ENCODE data around the gene CGRRF1.

Gene CGRRF1, protein sequence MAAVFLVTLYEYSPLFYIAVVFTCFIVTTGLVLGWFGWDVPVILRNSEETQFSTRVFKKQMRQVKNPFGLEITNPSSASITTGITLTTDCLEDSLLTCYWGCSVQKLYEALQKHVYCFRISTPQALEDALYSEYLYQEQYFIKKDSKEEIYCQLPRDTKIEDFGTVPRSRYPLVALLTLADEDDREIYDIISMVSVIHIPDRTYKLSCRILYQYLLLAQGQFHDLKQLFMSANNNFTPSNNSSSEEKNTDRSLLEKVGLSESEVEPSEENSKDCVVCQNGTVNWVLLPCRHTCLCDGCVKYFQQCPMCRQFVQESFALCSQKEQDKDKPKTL

DNA sequence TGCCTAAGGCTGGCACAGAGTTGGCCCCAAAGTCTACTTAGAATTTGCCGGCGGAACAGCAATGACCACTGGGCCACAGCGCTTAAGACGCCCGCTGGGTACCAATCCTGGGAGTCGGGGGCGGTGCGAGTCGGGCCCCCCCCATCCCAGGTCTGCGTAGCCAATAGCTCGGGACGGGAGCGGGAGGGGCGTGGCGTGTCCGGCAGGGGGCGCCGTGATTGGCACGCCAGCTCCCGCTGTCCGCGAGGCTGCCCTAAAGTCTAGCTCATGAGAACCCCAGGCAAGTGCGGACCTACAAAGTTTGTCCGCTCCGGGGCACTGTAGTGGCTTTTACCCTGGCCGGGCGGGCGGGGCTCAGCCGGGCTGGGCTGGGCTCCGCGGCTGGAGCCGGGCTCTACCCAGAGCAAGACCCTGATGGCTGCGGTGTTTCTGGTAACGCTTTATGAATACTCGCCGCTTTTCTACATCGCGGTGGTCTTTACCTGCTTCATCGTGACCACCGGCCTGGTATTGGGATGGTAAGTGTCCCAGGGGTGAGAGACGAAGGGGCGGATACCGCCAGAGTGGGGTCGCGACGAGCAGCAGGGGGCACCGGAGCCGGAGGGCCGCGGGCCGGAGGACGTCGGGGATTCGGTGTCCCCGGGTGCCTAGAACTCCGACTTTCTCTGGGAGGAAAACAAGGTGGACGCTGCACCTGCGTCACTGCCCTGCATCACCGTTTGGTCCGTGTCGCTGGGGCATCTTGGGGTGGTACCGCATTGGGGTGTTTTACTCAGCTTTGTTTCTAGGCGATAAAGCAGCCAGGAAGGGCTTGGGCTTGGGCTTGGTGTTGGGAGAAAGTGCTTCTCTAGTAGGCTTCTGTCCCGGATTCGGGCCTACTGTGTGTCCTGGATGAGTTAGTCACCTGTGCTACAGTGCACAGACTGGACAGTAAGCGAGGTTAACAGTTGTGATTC is at the start of gene CGRRF1:
CGRRF1 (plus strand) TSS at position 361 of the 956 bp plus-strand sequence; CDS start at position 415, 54 bp downstream.
- peak within 1 kb of the TSS; percentile 68 to 87 (median 84) for H3K9ac ChIP-seq
- peak within 1 kb of the TSS; percentile 79 to 99 (median 90) for H3K4me3 ChIP-seq
- H3K4me2 ChIP-seq: peak within 1 kb of the TSS; percentile 74 to 98 (median 92)
- H3K27me3 ChIP-seq: no peaks in the 10 kb centered on the region
- peaks cover 0 to 7% (median 5%) of the 10 kb centered on the region in 11 experiments; a peak in 17 of 22 replicates for H3K9me3 ChIP-seq (replicated peaks in 1 of 11)
- H4K20me1 ChIP-seq: peaks cover 0 to 18% (median 0%) of the 10 kb centered on the region in 11 experiments; a peak in 5 of 22 replicates
- peaks cover 11 to 27% (median 13%) of the 10 kb centered on the region in 10 experiments for H3K4me1 ChIP-seq
- H3K36me3 ChIP-seq: peaks cover 0 to 21% (median 5%) of the 10 kb centered on the region in 11 experiments; a peak in 14 of 22 replicates
- peak within 1 kb of the TSS; percentile 49 to 79 (median 67); a peak in 21 of 22 replicates for H3K27ac ChIP-seq
- TF ChIP-seq Cebpa-rat (IDR thresholded peaks at IDR 0.05): no peak

DNA sequence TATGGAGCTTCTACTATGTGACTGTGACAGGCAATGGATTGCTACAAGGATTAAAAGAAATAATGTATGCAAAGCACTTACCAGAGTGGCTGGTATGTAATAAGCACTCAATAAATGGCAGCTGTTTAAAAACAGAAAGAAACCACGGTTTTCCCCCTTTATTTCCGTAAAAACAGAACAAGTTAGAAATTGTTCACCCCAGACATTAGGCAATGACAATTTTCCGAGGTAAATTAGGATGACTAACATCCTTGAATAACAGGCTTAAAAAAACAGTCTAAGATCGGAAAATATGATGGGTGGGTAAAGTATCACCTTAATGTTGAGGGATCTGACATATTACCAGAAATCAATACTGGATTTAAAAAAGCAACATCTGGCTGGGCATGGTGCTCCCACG is 47.7 kb upstream of the CGRRF1 start:
- no peak for TF ChIP-seq Cebpa-rat (IDR thresholded peaks at IDR 0.05)
- Histone ChIP-seq H3K27ac (no peak overlapping the region), H3K27me3 (no peaks in the 10 kb centered on the region), H3K9me3 (replicated peaks in 1 of 11) (peaks cover 27 to 40% (median 33%) of the 10 kb centered on the region in 11 experiments), H4K20me1 (no peaks in the 10 kb centered on the region), H3K4me1 (peaks cover 0 to 4% (median 0%) of the 10 kb centered on the region in 10 experiments; a peak in 1 of 20 replicates), H3K9ac (no peak overlapping the region), H3K4me2 (no peak overlapping the region), H3K36me3 (peaks cover 0 to 13% (median 0%) of the 10 kb centered on the region in 11 experiments; a peak in 6 of 22 replicates), H3K4me3 (no peak overlapping the region)

DNA sequence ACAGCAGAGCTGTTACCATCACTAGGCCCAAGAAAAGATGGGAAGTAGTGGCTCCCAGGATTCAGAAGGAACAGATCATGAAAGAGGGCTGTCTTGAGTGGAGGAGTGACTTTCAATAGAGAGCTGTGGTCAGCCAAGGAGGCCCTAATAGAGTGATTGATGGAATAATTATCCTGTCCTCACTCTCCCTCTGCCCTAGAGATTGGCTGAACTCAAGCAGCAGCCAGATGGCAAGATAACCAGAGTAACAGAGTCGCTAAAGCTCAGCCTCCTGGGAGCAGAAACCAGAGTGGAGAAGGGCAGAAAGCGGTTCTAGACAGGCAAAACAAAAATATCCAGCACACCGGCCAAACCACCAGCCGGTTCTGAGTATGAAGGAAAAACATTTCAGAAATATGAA is 44.1 kb upstream of the CGRRF1 start:
- Histone ChIP-seq H3K4me1 (peaks cover 0 to 4% (median 0%) of the 10 kb centered on the region in 10 experiments; a peak in 1 of 20 replicates), H3K4me3 (no peak overlapping the region), H3K4me2 (no peak overlapping the region), H3K27me3 (no peaks in the 10 kb centered on the region), H4K20me1 (no peaks in the 10 kb centered on the region), H3K9me3 (replicated peaks in 1 of 11) (peaks cover 19 to 33% (median 25%) of the 10 kb centered on the region in 11 experiments), H3K27ac (no peak overlapping the region), H3K36me3 (peaks cover 0 to 37% (median 0%) of the 10 kb centered on the region in 11 experiments; a peak in 8 of 22 replicates), H3K9ac (no peak overlapping the region)
- TF ChIP-seq Cebpa-rat (IDR thresholded peaks at IDR 0.05): no peak

DNA sequence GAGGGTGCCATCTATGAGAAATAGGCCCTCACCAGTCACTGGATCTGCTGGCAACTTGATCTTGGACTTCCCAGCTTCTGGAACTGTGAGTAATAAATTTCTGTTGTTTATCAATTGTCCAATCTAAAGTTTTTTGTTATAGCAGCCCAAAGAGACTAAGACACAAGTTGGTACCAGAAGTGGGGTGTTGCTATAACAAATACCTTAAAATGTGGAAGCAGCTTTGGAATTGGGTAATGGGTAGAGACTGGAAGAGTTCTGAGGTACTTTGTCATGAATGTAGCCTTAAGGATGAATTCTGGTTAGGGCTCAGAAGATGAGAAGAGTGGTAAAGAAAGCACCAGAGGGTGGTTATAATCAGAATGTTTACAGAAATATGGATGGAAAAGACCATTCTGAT is 42.4 kb upstream of the CGRRF1 start:
- Histone ChIP-seq H3K9ac (no peak overlapping the region), H4K20me1 (no peaks in the 10 kb centered on the region), H3K4me3 (no peak overlapping the region), H3K9me3 (replicated peaks in 1 of 11) (peaks cover 17 to 30% (median 19%) of the 10 kb centered on the region in 11 experiments), H3K4me1 (peaks cover 0 to 4% (median 0%) of the 10 kb centered on the region in 10 experiments; a peak in 1 of 20 replicates), H3K27me3 (no peaks in the 10 kb centered on the region), H3K36me3 (peaks cover 0 to 53% (median 11%) of the 10 kb centered on the region in 11 experiments; a peak in 15 of 22 replicates), H3K27ac (no peak overlapping the region), H3K4me2 (no peak overlapping the region)
- TF ChIP-seq Cebpa-rat (IDR thresholded peaks at IDR 0.05): no peak

DNA sequence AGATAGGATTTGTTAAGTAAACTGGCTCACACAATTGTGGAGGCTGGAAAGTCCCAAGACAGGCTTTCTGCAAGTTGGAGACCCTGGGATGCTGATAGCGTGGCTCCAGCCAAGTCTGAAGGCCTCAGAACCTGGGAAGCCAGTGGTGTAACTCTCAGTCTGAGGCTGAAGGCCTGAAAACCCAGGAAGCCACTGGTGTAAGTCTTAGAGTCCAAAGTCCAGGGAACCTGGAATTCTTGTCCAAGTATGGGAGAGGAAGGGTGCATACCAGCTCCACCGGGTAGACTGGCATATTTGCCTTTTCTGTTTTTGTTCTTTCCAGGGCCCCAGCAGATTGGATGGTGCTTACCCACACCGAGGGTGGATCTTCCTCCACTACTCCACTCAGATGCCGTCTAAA is 39.0 kb upstream of the CGRRF1 start:
- Histone ChIP-seq H3K4me1 (peaks cover 0 to 3% (median 0%) of the 10 kb centered on the region in 10 experiments; a peak in 1 of 20 replicates), H4K20me1 (peaks cover 0 to 21% (median 0%) of the 10 kb centered on the region in 11 experiments; a peak in 4 of 22 replicates), H3K4me2 (no peak overlapping the region), H3K27me3 (no peaks in the 10 kb centered on the region), H3K9me3 (replicated peaks in 1 of 11) (peaks cover 17 to 30% (median 19%) of the 10 kb centered on the region in 11 experiments), H3K9ac (no peak overlapping the region), H3K36me3 (peaks cover 23 to 87% (median 42%) of the 10 kb centered on the region in 11 experiments; a peak in 21 of 22 replicates), H3K27ac (no peak overlapping the region), H3K4me3 (no peak overlapping the region)
- no peak for TF ChIP-seq Cebpa-rat (IDR thresholded peaks at IDR 0.05)

DNA sequence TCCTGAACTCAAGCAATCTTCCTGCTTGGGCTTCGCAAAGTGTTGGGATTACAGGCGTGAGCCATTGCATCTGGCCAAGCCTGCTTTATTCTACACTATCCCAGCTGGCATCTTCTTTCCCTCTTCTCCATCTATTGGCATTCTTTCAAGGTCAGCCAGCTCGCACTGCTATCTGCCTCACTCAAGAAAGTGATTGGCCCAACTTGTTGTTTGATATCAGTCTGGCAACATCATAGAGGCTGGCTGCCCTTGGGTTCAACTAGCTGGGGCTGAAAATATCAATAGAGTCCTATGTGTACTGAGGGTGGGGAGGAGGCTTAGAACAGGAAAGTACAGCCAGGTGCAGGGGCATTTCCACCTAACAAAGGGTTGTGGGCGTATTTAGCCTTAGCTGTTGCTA is 38.1 kb upstream of the CGRRF1 start:
- H3K36me3 ChIP-seq: peaks cover 31 to 97% (median 52%) of the 10 kb centered on the region in 11 experiments; a peak in 21 of 22 replicates
- H3K9ac ChIP-seq: no peak overlapping the region
- no peak overlapping the region for H3K27ac ChIP-seq
- no peak overlapping the region for H3K4me3 ChIP-seq
- H3K4me2 ChIP-seq: no peak overlapping the region
- TF ChIP-seq Cebpa-rat (IDR thresholded peaks at IDR 0.05): no peak
- peaks cover 0 to 30% (median 0%) of the 10 kb centered on the region in 11 experiments; a peak in 4 of 22 replicates for H4K20me1 ChIP-seq
- H3K4me1 ChIP-seq: no peaks in the 10 kb centered on the region
- no peaks in the 10 kb centered on the region for H3K27me3 ChIP-seq
- H3K9me3 ChIP-seq (replicated peaks in 1 of 11): peaks cover 17 to 30% (median 19%) of the 10 kb centered on the region in 11 experiments

DNA sequence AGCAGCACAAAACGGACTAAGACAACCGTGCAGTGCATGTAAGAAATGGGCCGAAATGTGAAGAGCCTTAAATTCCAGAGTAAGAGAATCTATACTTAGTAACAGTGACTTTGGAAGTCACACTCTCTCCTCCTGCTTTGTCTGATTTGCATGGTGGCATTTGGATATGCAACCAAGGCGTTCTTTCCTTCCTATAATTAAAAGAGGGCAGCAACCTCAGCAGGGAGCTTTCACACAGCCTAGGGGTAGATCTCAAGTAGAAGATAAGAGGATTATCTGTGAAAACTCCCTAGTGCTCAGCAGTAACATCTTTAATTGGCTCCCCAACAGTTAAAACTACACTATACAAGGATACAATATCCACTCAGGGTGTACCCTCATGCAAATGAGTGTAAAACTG is 37.4 kb upstream of the CGRRF1 start:
- peaks cover 12 to 25% (median 12%) of the 10 kb centered on the region in 11 experiments for H3K9me3 ChIP-seq (replicated peaks in 1 of 11)
- TF ChIP-seq Cebpa-rat (IDR thresholded peaks at IDR 0.05): no peak
- peaks cover 32 to 99% (median 54%) of the 10 kb centered on the region in 11 experiments; a peak in 21 of 22 replicates for H3K36me3 ChIP-seq
- H4K20me1 ChIP-seq: peaks cover 0 to 32% (median 0%) of the 10 kb centered on the region in 11 experiments; a peak in 4 of 22 replicates
- H3K27me3 ChIP-seq: no peaks in the 10 kb centered on the region
- H3K4me3 ChIP-seq: no peak overlapping the region
- no peaks in the 10 kb centered on the region for H3K4me1 ChIP-seq
- H3K4me2 ChIP-seq: no peak overlapping the region
- H3K9ac ChIP-seq: no peak overlapping the region
- H3K27ac ChIP-seq: no peak overlapping the region

DNA sequence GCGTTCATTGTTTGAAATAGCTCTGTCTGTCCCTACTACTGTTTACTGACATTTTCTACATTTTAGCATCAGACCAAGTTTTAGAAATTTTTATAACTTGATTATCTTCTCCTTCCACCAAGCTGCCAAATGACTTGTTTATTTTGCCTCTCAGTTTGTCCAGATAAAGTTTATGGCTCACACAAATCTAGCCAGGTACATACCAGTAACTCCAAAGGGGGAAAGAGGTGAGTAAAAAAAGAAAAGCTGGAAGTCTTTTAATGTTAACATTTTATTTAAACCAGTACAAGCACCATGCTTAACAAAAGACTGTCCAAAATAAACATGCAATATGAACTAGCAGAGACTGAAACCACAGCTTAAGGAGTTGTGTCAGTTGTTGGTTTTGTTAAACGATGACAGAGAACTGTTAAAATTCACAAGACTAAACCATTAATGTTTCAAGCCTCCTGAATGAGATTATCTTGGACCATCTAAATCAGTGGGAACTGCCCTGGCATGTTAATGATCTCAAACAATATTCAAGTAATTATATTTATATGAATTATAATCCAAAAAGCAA is 35.4 kb upstream of the CGRRF1 start:
- no peak overlapping the region for H3K27ac ChIP-seq
- H3K27me3 ChIP-seq: no peaks in the 10 kb centered on the region
- TF ChIP-seq Cebpa-rat (IDR thresholded peaks at IDR 0.05): no peak
- no peak overlapping the region for H3K4me2 ChIP-seq
- no peak overlapping the region for H3K9ac ChIP-seq
- peaks cover 47 to 99% (median 73%) of the 10 kb centered on the region in 11 experiments; a peak in 21 of 22 replicates for H3K36me3 ChIP-seq
- H3K4me1 ChIP-seq: peaks cover 0 to 7% (median 0%) of the 10 kb centered on the region in 10 experiments; a peak in 1 of 20 replicates
- 0 out of 22 replicates have a peak, but pooled peaks cover 0 to 5% (median 0%) of the 10 kb centered on the region in 11 experiments for H3K9me3 ChIP-seq (replicated peaks in 1 of 11)
- peaks cover 0 to 50% (median under 1%) of the 10 kb centered on the region in 11 experiments; a peak in 5 of 22 replicates for H4K20me1 ChIP-seq
- H3K4me3 ChIP-seq: no peak overlapping the region

All from BLaER1 treated with 17β-estradiol and CSF1 and Interleukin-3, amounts not matched to agents 10 nM and 100 nM (cell line).